ENCODE data around the gene PTGFR.

The PTGFR gene

GRCh38 chr1:78527706-78528105, 36.9 kb downstream of the PTGFR start:
- TF ChIP-seq, protein P1, sequence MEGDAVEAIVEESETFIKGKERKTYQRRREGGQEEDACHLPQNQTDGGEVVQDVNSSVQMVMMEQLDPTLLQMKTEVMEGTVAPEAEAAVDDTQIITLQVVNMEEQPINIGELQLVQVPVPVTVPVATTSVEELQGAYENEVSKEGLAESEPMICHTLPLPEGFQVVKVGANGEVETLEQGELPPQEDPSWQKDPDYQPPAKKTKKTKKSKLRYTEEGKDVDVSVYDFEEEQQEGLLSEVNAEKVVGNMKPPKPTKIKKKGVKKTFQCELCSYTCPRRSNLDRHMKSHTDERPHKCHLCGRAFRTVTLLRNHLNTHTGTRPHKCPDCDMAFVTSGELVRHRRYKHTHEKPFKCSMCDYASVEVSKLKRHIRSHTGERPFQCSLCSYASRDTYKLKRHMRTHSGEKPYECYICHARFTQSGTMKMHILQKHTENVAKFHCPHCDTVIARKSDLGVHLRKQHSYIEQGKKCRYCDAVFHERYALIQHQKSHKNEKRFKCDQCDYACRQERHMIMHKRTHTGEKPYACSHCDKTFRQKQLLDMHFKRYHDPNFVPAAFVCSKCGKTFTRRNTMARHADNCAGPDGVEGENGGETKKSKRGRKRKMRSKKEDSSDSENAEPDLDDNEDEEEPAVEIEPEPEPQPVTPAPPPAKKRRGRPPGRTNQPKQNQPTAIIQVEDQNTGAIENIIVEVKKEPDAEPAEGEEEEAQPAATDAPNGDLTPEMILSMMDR (IDR thresholded peaks at IDR 0.05; ENCODE audit: extremely low read depth, insufficient read depth, missing control alignments), result no peak
- no peak for DNase-seq (ENCODE audit: low spot score)
- in situ Hi-C loops (cut with MboI; ENCODE audit: low pct_unique_long_range_greater_than_20kb, low sequenced_read_pairs, unreplicated experiment), result no loop called here

- in situ Hi-C loops (cut with MboI; ENCODE audit: low pct_unique_long_range_greater_than_20kb, low sequenced_read_pairs, unreplicated experiment), result no loop called here
- DNase-seq (ENCODE audit: low spot score), result no peak
- TF ChIP-seq, protein P1 (IDR thresholded peaks at IDR 0.05; ENCODE audit: extremely low read depth, insufficient read depth, missing control alignments), result no peak
These were observed 42.8 kb downstream of the PTGFR start for GRCh38 chr1:78533527-78533926.

DNA sequence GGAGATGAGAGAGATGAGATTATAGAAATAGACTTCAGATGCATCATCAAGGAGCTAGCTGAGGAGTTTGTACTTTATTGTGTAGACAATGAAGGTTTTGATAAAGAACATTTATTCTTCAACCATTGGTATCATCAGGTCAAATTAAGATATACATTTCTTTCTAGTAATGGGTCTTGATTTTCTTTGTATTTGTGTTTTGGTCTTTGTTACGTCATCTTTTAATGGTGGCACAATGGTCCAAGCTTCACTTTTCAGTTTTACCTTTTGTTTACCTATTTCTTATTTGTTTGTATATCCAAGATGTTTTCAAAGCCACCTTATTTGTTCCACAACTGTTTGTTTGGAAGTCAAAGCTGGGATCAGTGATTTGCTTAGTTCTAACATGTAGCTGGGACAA, 44.5 kb downstream of the PTGFR start:
- DNase-seq (ENCODE audit: low spot score), result no peak
- TF ChIP-seq, protein P1 (IDR thresholded peaks at IDR 0.05; ENCODE audit: extremely low read depth, insufficient read depth, missing control alignments), result no peak
- in situ Hi-C loops (cut with MboI; ENCODE audit: low pct_unique_long_range_greater_than_20kb, low sequenced_read_pairs, unreplicated experiment), result no loop called here

- in situ Hi-C loops (cut with MboI; ENCODE audit: low pct_unique_long_range_greater_than_20kb, low sequenced_read_pairs, unreplicated experiment), result no loop called here
- no peak for DNase-seq (ENCODE audit: low spot score)
- TF ChIP-seq, protein P1 (IDR thresholded peaks at IDR 0.05; ENCODE audit: extremely low read depth, insufficient read depth, missing control alignments), result no peak
These were observed 45.7 kb downstream of the PTGFR start for GRCh38 chr1:78536427-78536826.

- no peak for DNase-seq (ENCODE audit: low spot score)
- in situ Hi-C loops (cut with MboI; ENCODE audit: low pct_unique_long_range_greater_than_20kb, low sequenced_read_pairs, unreplicated experiment), result no loop called here
- TF ChIP-seq, protein P1 (IDR thresholded peaks at IDR 0.05; ENCODE audit: extremely low read depth, insufficient read depth, missing control alignments), result no peak
These were observed 49.3 kb downstream of the PTGFR start for GRCh38 chr1:78540048-78540447.

GRCh38 chr1:78541479-78541878, 50.7 kb downstream of the PTGFR start:
- DNase-seq (ENCODE audit: low spot score), result no peak
- in situ Hi-C loops (cut with MboI; ENCODE audit: low pct_unique_long_range_greater_than_20kb, low sequenced_read_pairs, unreplicated experiment), result no loop called here
- TF ChIP-seq, protein P1 (IDR thresholded peaks at IDR 0.05; ENCODE audit: extremely low read depth, insufficient read depth, missing control alignments), result no peak

All from GM13977 (cell line).